Measurements from ENCODE around the gene PKDCC. TPM values are rescaled to one million over a fixed set of nuclear protein-coding genes. Genes with fewer than 3 reads are reported as not detected.

The PKDCC gene
- 1 to 10 TPM; 3.7 to 6.2 TPM for polyA plus RNA-seq

GRCh38 chr2:42047488-42048298 lies at the start of gene PKDCC:
TSS of gene PKDCC (plus strand) at chr2:42048021. CDS start at chr2:42048200, 179 bp downstream.
- Histone ChIP-seq H3K4me1 (ENCODE audit: control insufficient read depth in 2 of 2, insufficient read depth in 2 of 2, low read length in 1 of 2) (peaks cover 0 to 10% of the 10 kb centered on the region in 2 donors), H3K4me3 (ENCODE audit: low read depth in 1 of 2, low read length in 2 of 2) (peak within 1 kb of the TSS; percentile 48 to 66), H3K27me3 (ENCODE audit: control insufficient read depth in 1 of 2, insufficient read depth in 2 of 2, low read length in 2 of 2) (no peaks in the 10 kb centered on the region), H3K9me3 (ENCODE audit: control insufficient read depth in 2 of 2, insufficient read depth in 1 of 2, low read depth in 1 of 2, low read length in 1 of 2) (no peaks in the 10 kb centered on the region), H3K27ac (ENCODE audit: low read depth in 2 of 2, low read length in 1 of 2) (peak within 1 kb of the TSS; percentile 69 to 75), H3K36me3 (ENCODE audit: control insufficient read depth in 2 of 2, insufficient read depth in 2 of 2, low read length in 1 of 2) (no peaks in the 10 kb centered on the region)
- 1 to 3% methylated on average over 51 to 103 of the region's 111 CpGs for WGBS, 2 donors

- H3K27ac ChIP-seq (ENCODE audit: low read depth in 2 of 2, low read length in 1 of 2), result no peak overlapping the region
- no peak overlapping the region for H3K4me3 ChIP-seq (ENCODE audit: low read depth in 1 of 2, low read length in 2 of 2)
- no peaks in the 10 kb centered on the region for H3K9me3 ChIP-seq (ENCODE audit: control insufficient read depth in 2 of 2, insufficient read depth in 1 of 2, low read depth in 1 of 2, low read length in 1 of 2)
- 64 to 69% methylated on average over 15 of the region's 15 CpGs for WGBS, 2 donors
- H3K36me3 ChIP-seq (ENCODE audit: control insufficient read depth in 2 of 2, insufficient read depth in 2 of 2, low read length in 1 of 2), result no peaks in the 10 kb centered on the region
- H3K4me1 ChIP-seq (ENCODE audit: control insufficient read depth in 2 of 2, insufficient read depth in 2 of 2, low read length in 1 of 2), result no peaks in the 10 kb centered on the region
- H3K27me3 ChIP-seq (ENCODE audit: control insufficient read depth in 1 of 2, insufficient read depth in 2 of 2, low read length in 2 of 2), result no peaks in the 10 kb centered on the region
Measured at GRCh38 chr2:41998186-41999127, 49.4 kb upstream of the PKDCC start.

GRCh38 chr2:41999128-41999480 lies 48.7 kb upstream of the PKDCC start:
- Histone ChIP-seq H3K27me3 (ENCODE audit: control insufficient read depth in 1 of 2, insufficient read depth in 2 of 2, low read length in 2 of 2) (no peaks in the 10 kb centered on the region), H3K4me1 (ENCODE audit: control insufficient read depth in 2 of 2, insufficient read depth in 2 of 2, low read length in 1 of 2) (no peaks in the 10 kb centered on the region), H3K4me3 (ENCODE audit: low read depth in 1 of 2, low read length in 2 of 2) (no peak overlapping the region), H3K9me3 (ENCODE audit: control insufficient read depth in 2 of 2, insufficient read depth in 1 of 2, low read depth in 1 of 2, low read length in 1 of 2) (no peaks in the 10 kb centered on the region), H3K27ac (ENCODE audit: low read depth in 2 of 2, low read length in 1 of 2) (no peak overlapping the region), H3K36me3 (ENCODE audit: control insufficient read depth in 2 of 2, insufficient read depth in 2 of 2, low read length in 1 of 2) (no peaks in the 10 kb centered on the region)
- 92 to 94% methylated on average over 1 of the region's 1 CpG for WGBS, 2 donors

- no peaks in the 10 kb centered on the region for H3K9me3 ChIP-seq (ENCODE audit: control insufficient read depth in 2 of 2, insufficient read depth in 1 of 2, low read depth in 1 of 2, low read length in 1 of 2)
- H3K4me1 ChIP-seq (ENCODE audit: control insufficient read depth in 2 of 2, insufficient read depth in 2 of 2, low read length in 1 of 2), result no peaks in the 10 kb centered on the region
- no peaks in the 10 kb centered on the region for H3K36me3 ChIP-seq (ENCODE audit: control insufficient read depth in 2 of 2, insufficient read depth in 2 of 2, low read length in 1 of 2)
- H3K4me3 ChIP-seq (ENCODE audit: low read depth in 1 of 2, low read length in 2 of 2), result no peak overlapping the region
- 83 to 85% methylated on average over 9 of the region's 9 CpGs for WGBS, 2 donors
- H3K27me3 ChIP-seq (ENCODE audit: control insufficient read depth in 1 of 2, insufficient read depth in 2 of 2, low read length in 2 of 2), result no peaks in the 10 kb centered on the region
- no peak overlapping the region for H3K27ac ChIP-seq (ENCODE audit: low read depth in 2 of 2, low read length in 1 of 2)
Measured at GRCh38 chr2:41999592-42000281, 48.1 kb upstream of the PKDCC start.

GRCh38 chr2:42001711-42002201 lies 46.1 kb upstream of the PKDCC start:
- Histone ChIP-seq H3K9me3 (ENCODE audit: control insufficient read depth in 2 of 2, insufficient read depth in 1 of 2, low read depth in 1 of 2, low read length in 1 of 2) (no peaks in the 10 kb centered on the region), H3K36me3 (ENCODE audit: control insufficient read depth in 2 of 2, insufficient read depth in 2 of 2, low read length in 1 of 2) (no peaks in the 10 kb centered on the region), H3K27ac (ENCODE audit: low read depth in 2 of 2, low read length in 1 of 2) (no peak overlapping the region), H3K27me3 (ENCODE audit: control insufficient read depth in 1 of 2, insufficient read depth in 2 of 2, low read length in 2 of 2) (no peaks in the 10 kb centered on the region), H3K4me1 (ENCODE audit: control insufficient read depth in 2 of 2, insufficient read depth in 2 of 2, low read length in 1 of 2) (no peaks in the 10 kb centered on the region), H3K4me3 (ENCODE audit: low read depth in 1 of 2, low read length in 2 of 2) (no peak overlapping the region)
- WGBS, 2 donors, result 85 to 86% methylated on average over 21 of the region's 21 CpGs

- Histone ChIP-seq H3K4me3 (ENCODE audit: low read depth in 1 of 2, low read length in 2 of 2) (no peak overlapping the region), H3K27ac (ENCODE audit: low read depth in 2 of 2, low read length in 1 of 2) (no peak overlapping the region), H3K9me3 (ENCODE audit: control insufficient read depth in 2 of 2, insufficient read depth in 1 of 2, low read depth in 1 of 2, low read length in 1 of 2) (no peaks in the 10 kb centered on the region), H3K4me1 (ENCODE audit: control insufficient read depth in 2 of 2, insufficient read depth in 2 of 2, low read length in 1 of 2) (peaks cover 0 to 3% of the 10 kb centered on the region in 2 donors), H3K36me3 (ENCODE audit: control insufficient read depth in 2 of 2, insufficient read depth in 2 of 2, low read length in 1 of 2) (no peaks in the 10 kb centered on the region), H3K27me3 (ENCODE audit: control insufficient read depth in 1 of 2, insufficient read depth in 2 of 2, low read length in 2 of 2) (no peaks in the 10 kb centered on the region)
- WGBS, 2 donors, result 86 to 88% methylated on average over 7 of the region's 7 CpGs
Measured at GRCh38 chr2:42007551-42007950, 40.3 kb upstream of the PKDCC start.

GRCh38 chr2:42008241-42008921 lies 39.4 kb upstream of the PKDCC start:
- Histone ChIP-seq H3K9me3 (ENCODE audit: control insufficient read depth in 2 of 2, insufficient read depth in 1 of 2, low read depth in 1 of 2, low read length in 1 of 2) (no peaks in the 10 kb centered on the region), H3K36me3 (ENCODE audit: control insufficient read depth in 2 of 2, insufficient read depth in 2 of 2, low read length in 1 of 2) (no peaks in the 10 kb centered on the region), H3K27ac (ENCODE audit: low read depth in 2 of 2, low read length in 1 of 2) (no peak overlapping the region), H3K4me1 (ENCODE audit: control insufficient read depth in 2 of 2, insufficient read depth in 2 of 2, low read length in 1 of 2) (peaks cover 0 to 3% of the 10 kb centered on the region in 2 donors), H3K4me3 (ENCODE audit: low read depth in 1 of 2, low read length in 2 of 2) (no peak overlapping the region), H3K27me3 (ENCODE audit: control insufficient read depth in 1 of 2, insufficient read depth in 2 of 2, low read length in 2 of 2) (no peaks in the 10 kb centered on the region)
- 81 to 87% methylated on average over 10 of the region's 10 CpGs for WGBS, 2 donors

- H3K36me3 ChIP-seq (ENCODE audit: control insufficient read depth in 2 of 2, insufficient read depth in 2 of 2, low read length in 1 of 2), result no peaks in the 10 kb centered on the region
- H3K4me1 ChIP-seq (ENCODE audit: control insufficient read depth in 2 of 2, insufficient read depth in 2 of 2, low read length in 1 of 2), result peaks cover 0 to 3% of the 10 kb centered on the region in 2 donors
- H3K27ac ChIP-seq (ENCODE audit: low read depth in 2 of 2, low read length in 1 of 2), result no peak overlapping the region
- 73 to 74% methylated on average over 10 of the region's 10 CpGs for WGBS, 2 donors
- H3K4me3 ChIP-seq (ENCODE audit: low read depth in 1 of 2, low read length in 2 of 2), result no peak overlapping the region
- no peaks in the 10 kb centered on the region for H3K9me3 ChIP-seq (ENCODE audit: control insufficient read depth in 2 of 2, insufficient read depth in 1 of 2, low read depth in 1 of 2, low read length in 1 of 2)
- H3K27me3 ChIP-seq (ENCODE audit: control insufficient read depth in 1 of 2, insufficient read depth in 2 of 2, low read length in 2 of 2), result no peaks in the 10 kb centered on the region
Measured at GRCh38 chr2:42009657-42010580, 37.9 kb upstream of the PKDCC start.
